ENCODE measurements around the gene AUTS2.

Gene AUTS2

DNA sequence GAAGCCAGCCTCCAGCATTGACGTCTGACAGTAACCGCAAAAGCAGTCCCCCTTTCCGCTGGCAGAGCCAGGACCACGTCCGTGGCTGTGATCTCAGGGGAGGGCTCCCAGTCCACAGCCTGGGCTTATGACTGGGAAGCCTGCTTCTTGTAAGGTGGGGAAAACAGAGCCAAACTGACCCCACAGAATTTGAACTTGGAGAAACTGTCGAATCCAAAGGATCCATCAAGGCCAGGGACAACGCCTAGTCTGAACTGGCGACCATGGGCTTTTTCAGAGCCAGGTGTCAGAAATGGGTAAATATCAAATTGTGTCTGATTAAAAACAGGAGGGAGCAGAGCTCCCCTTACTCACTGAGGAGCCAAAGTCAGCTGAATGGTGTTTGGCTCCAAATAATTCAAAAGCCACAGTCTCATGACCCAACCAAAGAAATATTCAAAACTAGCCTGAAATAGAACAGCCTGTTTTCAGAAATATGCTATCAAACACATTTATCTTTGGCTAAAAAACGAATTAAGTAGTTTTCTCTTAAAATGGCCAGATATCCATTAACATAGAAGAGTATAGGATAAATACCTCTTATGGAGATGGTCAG, 782.2 kb downstream of the AUTS2 start:
- TF ChIP-seq, protein P1, sequence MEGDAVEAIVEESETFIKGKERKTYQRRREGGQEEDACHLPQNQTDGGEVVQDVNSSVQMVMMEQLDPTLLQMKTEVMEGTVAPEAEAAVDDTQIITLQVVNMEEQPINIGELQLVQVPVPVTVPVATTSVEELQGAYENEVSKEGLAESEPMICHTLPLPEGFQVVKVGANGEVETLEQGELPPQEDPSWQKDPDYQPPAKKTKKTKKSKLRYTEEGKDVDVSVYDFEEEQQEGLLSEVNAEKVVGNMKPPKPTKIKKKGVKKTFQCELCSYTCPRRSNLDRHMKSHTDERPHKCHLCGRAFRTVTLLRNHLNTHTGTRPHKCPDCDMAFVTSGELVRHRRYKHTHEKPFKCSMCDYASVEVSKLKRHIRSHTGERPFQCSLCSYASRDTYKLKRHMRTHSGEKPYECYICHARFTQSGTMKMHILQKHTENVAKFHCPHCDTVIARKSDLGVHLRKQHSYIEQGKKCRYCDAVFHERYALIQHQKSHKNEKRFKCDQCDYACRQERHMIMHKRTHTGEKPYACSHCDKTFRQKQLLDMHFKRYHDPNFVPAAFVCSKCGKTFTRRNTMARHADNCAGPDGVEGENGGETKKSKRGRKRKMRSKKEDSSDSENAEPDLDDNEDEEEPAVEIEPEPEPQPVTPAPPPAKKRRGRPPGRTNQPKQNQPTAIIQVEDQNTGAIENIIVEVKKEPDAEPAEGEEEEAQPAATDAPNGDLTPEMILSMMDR (IDR thresholded peaks at IDR 0.05) = no peak
- peaks cover 14% of the 10 kb centered on the region for H3K27me3 Mint-ChIP-seq (ENCODE audit: low read depth, poor library complexity)
- H3K4me1 Mint-ChIP-seq = peaks cover 33% of the 10 kb centered on the region
- no peak overlapping the region for H3K27ac Mint-ChIP-seq
- H3K36me3 Mint-ChIP-seq (ENCODE audit: low read depth) = peaks cover 11% of the 10 kb centered on the region
- no peaks in the 10 kb centered on the region for H3K9me3 Mint-ChIP-seq
- no peak overlapping the region for H3K4me3 Mint-ChIP-seq
- no peak for DNase-seq

DNA sequence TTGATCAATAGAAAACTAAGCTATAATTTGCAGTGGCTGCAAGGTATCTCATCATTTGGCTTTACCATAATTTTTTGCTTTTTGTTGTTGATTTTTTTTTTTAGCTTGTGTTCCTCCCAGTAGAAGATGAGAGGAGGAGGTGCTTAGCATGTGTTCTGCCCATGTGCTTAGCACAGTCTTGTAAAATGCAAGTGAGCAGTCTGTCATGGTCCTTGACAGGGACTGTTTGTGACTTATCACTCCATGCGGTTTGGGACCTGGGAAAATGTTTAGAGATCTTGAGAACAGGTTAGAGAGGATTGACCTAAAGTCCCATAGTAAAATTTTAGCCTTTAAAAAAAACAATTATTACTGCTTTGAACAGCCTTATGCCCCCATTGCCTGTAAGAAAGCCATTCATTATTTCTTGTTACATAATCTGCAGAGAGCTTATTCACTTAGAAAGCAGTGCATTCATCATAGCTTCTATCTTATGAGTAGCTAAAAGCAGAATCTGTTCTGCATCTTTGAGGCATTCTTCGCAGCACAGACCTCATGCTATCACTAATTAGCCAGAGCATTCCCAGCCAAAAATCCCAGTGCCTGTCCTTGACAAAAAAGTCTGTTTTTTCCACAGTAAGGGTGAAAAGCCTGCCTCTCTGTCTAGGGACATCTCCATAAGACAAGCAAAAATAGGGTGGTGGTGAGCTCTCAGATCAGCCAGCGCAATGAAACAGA, 784.9 kb downstream of the AUTS2 start:
- Mint-ChIP-seq H3K4me1 (peaks cover 18% of the 10 kb centered on the region), H3K27ac (no peak overlapping the region), H3K4me3 (no peak overlapping the region), H3K36me3 (ENCODE audit: low read depth) (peaks cover 11% of the 10 kb centered on the region), H3K9me3 (no peaks in the 10 kb centered on the region), H3K27me3 (ENCODE audit: low read depth, poor library complexity) (peaks cover 15% of the 10 kb centered on the region)
- DNase-seq = no peak
- TF ChIP-seq, protein P1 (IDR thresholded peaks at IDR 0.05) = no peak

DNA sequence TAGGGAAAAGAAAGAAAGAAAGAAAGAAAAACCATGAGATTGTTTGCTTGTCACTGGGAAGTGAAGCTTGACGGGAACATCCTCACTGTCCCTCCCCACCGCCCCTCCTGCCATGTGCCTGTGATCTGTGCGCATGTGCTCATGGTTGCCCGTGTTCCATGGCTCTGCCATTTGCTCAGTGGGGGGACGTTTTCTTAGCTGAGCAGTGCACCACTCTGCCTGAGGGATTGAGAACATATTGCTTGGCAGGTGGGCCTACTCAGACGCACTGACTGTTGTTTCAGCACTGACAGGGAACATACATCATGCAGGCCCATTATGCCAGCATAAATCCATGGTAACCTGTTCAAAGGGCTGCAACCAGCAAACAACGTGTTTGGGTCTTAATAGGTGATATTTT, 785.7 kb downstream of the AUTS2 start:
- Mint-ChIP-seq H3K27ac (no peak overlapping the region), H3K9me3 (no peaks in the 10 kb centered on the region), H3K4me1 (peaks cover 18% of the 10 kb centered on the region), H3K36me3 (ENCODE audit: low read depth) (peaks cover 11% of the 10 kb centered on the region), H3K4me3 (no peak overlapping the region), H3K27me3 (ENCODE audit: low read depth, poor library complexity) (peaks cover 14% of the 10 kb centered on the region)
- TF ChIP-seq, protein P1 (IDR thresholded peaks at IDR 0.05) = no peak
- DNase-seq = no peak

DNA sequence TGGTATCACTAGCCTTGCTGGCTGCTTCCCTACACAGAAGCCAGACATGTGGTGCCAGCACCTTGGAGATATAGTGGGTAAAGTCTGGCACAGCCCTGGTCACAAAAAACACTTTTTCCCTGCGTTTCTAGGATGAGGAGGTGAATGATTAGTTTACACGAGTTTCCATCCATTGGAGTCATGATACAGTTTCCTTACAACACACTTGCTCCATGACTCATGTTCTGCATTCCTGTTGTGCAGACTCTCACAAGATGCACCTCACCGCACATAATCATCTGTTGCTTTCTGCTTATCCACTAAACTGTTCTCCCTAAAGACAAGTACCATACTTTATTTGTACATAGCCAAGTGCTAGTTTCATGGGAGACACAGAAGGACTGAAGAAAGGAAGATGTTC, 786.6 kb downstream of the AUTS2 start:
- no peak overlapping the region for H3K27ac Mint-ChIP-seq
- peaks cover 18% of the 10 kb centered on the region for H3K4me1 Mint-ChIP-seq
- peaks cover 11% of the 10 kb centered on the region for H3K27me3 Mint-ChIP-seq (ENCODE audit: low read depth, poor library complexity)
- H3K9me3 Mint-ChIP-seq = no peaks in the 10 kb centered on the region
- no peak overlapping the region for H3K4me3 Mint-ChIP-seq
- peaks cover 11% of the 10 kb centered on the region for H3K36me3 Mint-ChIP-seq (ENCODE audit: low read depth)
- no peak for DNase-seq
- TF ChIP-seq, protein P1 (IDR thresholded peaks at IDR 0.05) = no peak

DNA sequence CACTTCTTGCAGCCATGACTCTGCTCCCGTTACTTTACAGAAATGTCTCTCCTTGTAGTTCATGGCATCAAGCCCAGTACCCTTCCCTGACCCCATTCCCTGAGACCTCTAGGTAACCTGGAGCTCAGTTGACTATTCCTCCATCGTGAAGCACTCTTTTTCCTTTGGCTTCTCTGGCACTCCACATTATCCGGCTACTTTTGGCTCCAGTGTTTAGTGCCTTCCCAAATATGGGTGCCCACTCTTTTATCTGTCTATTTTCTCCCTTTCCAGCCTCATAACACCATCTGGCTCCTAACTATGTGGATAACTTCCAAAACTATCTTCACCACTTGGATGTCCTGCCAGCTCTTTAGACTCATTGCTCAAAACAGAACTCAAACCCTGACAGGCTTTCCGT, 788.9 kb downstream of the AUTS2 start:
- Mint-ChIP-seq H3K27ac (no peak overlapping the region), H3K4me3 (no peak overlapping the region), H3K9me3 (no peaks in the 10 kb centered on the region), H3K36me3 (ENCODE audit: low read depth) (peaks cover 6% of the 10 kb centered on the region), H3K4me1 (peaks cover 23% of the 10 kb centered on the region), H3K27me3 (ENCODE audit: low read depth, poor library complexity) (peaks cover 7% of the 10 kb centered on the region)
- DNase-seq = no peak
- TF ChIP-seq, protein P1 (IDR thresholded peaks at IDR 0.05) = no peak
